ENCODE results near the gene FSTL5. TPM values are rescaled to one million over a fixed set of nuclear protein-coding genes. Genes with fewer than 3 reads are reported as not detected.
"Not testable (repeated sequence)": the region's sequence is repeated elsewhere in the genome, so short reads cannot be mapped to it uniquely, and the experiment has no call there.

The FSTL5 gene
- total RNA-seq (10 to 100 TPM; 31.6 to 83.4 TPM), polyA plus RNA-seq (ENCODE audit: insufficient read length in 2 of 2) (10 to 100 TPM; 28.3 to 35.7 TPM)
- long read RNA-seq, donor 1, full-length matches to known transcripts, result 3 of 3 reads
- long read RNA-seq, donor 1, partial matches to known transcripts, result 0 of 3 reads
- long read RNA-seq, donor 1, other reads (novel, unspliced or antisense), result 0 of 3 reads
- long read RNA-seq, donor 2, result 0 reads
- long read RNA-seq, donor 3, full-length matches to known transcripts, result 1 of 1 reads
- long read RNA-seq, donor 3, partial matches to known transcripts, result 0 of 1 reads
- long read RNA-seq, donor 3, other reads (novel, unspliced or antisense), result 0 of 1 reads
- long read RNA-seq, donor 4, result 0 reads

DNA sequence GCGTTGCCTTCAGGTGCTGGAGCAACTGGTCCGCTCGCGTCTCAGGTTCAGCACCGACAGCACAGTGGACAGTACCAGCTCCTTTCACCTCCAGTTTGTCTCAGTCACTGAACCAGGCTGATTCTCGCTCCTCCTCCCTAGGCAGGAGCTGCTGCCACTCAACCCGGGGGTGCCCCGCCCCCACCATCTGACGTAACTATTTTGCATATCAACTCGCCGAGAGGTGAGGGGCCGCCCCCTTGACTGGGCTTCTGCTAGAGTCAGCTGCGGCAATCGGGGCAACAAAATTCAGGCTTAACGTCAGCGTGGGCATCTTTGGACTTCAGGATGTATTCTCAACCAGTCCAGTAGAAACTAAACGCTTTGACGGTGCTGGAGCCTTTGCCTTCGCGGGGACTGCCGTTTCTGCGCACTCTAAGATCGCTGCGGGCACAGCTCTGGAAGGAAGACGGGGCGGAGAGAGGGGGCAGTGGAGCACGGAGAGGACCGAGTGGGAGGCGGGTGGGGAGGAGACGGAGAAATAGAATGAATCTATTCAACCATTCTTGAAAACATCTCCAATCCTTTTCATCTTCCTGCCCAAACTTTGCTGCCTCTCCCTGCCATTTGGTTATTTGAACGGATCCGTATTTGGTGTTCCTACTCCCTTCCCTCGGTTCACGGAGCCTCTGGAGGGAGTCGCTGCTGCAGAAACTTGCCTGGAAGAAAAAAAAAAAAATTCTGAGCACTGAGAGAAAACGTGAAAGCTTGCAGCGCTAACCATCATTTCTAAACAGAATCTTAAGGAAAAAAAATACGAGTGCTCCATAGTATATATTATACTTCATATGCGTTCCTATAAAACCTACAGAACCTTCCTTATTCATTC is at the start of gene FSTL5:
TSS of gene FSTL5 (minus strand) at position 109 of the 868 bp plus-strand sequence. CDS start 52,604 bp downstream, outside the sequence.
- 2% methylated on average over 26 of the region's 39 CpGs for WGBS (ENCODE audit: insufficient coverage)
- DNase-seq (ENCODE audit: low read depth in 4 of 6, low spot score in 6 of 6), result peak; percentile 73 to 97 (median 82)
- Histone ChIP-seq H3K4me3 (ENCODE audit: low read depth, low read length) (peak within 1 kb of the TSS; percentile 80), H3K27me3 (ENCODE audit: control insufficient read depth, insufficient read depth, low read length) (no peaks in the 10 kb centered on the region), H3K4me1 (ENCODE audit: control insufficient read depth, insufficient read depth, low read length) (peaks cover 7% of the 10 kb centered on the region), H3K36me3 (ENCODE audit: control insufficient read depth, insufficient read depth, low read length) (no peaks in the 10 kb centered on the region), H3K27ac (ENCODE audit: low read depth, low read length) (peak within 1 kb of the TSS; percentile 92), H3K9me3 (ENCODE audit: control insufficient read depth, insufficient read depth, low read length) (no peaks in the 10 kb centered on the region)

DNA sequence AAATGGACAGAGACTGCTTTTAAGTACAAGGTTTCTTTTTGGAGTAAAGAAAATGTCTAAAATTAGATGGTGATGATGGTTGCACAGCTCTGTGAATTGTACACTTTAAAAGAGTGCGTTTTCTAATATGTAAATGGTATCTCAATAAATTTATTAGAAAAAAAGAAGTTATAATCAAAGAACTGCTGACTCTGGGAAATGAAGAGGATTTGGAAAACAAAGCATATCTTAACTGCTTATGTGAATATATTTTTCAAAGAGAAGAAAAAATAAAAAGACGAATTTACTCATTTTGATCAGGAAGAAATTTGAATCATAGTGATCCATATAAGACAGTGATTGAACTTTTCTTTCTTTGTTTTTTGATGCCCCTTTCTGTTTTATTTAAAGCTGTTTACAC is 45.9 kb upstream of the FSTL5 start:
- Histone ChIP-seq H3K27ac (ENCODE audit: low read depth, low read length) (no peak overlapping the region), H3K27me3 (ENCODE audit: control insufficient read depth, insufficient read depth, low read length) (no peaks in the 10 kb centered on the region), H3K36me3 (ENCODE audit: control insufficient read depth, insufficient read depth, low read length) (no peaks in the 10 kb centered on the region), H3K9me3 (ENCODE audit: control insufficient read depth, insufficient read depth, low read length) (peaks cover 2% of the 10 kb centered on the region), H3K4me1 (ENCODE audit: control insufficient read depth, insufficient read depth, low read length) (no peaks in the 10 kb centered on the region), H3K4me3 (ENCODE audit: low read depth, low read length) (no peak overlapping the region)
- no CpG with 5 or more reads among the region's 2 CpGs for WGBS (ENCODE audit: insufficient coverage)
- DNase-seq (ENCODE audit: low read depth in 4 of 6, low spot score in 6 of 6), result no peak

DNA sequence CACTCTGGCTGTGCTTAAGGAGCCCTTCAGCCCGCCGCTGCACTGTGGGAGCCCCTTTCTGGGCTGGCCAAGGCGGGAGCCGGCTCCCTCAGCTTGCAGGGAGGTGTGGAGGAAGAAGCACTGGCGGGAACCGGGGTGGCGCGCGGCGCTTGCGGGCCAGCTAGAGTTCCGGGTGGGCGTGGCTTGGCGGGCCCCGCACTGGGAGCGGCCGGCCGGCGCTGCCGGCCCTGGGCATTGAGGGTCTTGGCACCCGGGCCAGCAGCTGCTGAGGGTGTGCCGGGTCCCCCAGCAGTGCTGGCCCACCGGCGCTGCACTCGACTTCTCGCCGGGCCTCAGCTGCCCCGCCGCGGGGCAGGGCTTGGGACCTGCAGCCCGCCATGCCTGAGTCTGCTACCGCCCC is 39.7 kb upstream of the FSTL5 start:
- not testable (repeated sequence) for DNase-seq (ENCODE audit: low read depth in 4 of 6, low spot score in 6 of 6); H3K27ac ChIP-seq (ENCODE audit: low read depth, low read length); H3K36me3 ChIP-seq (ENCODE audit: control insufficient read depth, insufficient read depth, low read length); H3K9me3 ChIP-seq (ENCODE audit: control insufficient read depth, insufficient read depth, low read length); H3K4me3 ChIP-seq (ENCODE audit: low read depth, low read length); H3K4me1 ChIP-seq (ENCODE audit: control insufficient read depth, insufficient read depth, low read length); H3K27me3 ChIP-seq (ENCODE audit: control insufficient read depth, insufficient read depth, low read length)
- WGBS (ENCODE audit: insufficient coverage), result 97% methylated on average over 29 of the region's 32 CpGs

DNA sequence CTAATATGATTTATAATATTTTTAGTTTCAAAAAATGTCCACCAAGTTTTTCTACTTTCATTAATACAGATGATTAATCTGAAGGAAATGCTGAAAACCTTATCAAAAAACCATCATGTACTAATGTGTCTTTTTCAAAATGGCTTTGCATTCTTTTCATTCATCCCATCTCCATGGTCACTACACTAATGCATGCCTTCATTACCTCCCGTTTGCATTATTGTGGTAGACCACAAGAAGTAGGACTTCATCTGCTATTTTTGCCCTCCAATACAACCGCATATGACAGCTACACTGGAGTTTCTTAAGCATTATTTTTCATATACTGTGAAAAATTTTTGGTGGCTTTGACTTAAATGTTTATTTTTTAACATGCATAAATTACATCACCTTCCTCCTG is 37.9 kb upstream of the FSTL5 start:
- Histone ChIP-seq H3K27ac (ENCODE audit: low read depth, low read length) (no peak overlapping the region), H3K4me1 (ENCODE audit: control insufficient read depth, insufficient read depth, low read length) (no peaks in the 10 kb centered on the region), H3K36me3 (ENCODE audit: control insufficient read depth, insufficient read depth, low read length) (no peaks in the 10 kb centered on the region), H3K27me3 (ENCODE audit: control insufficient read depth, insufficient read depth, low read length) (no peaks in the 10 kb centered on the region), H3K4me3 (ENCODE audit: low read depth, low read length) (no peak overlapping the region), H3K9me3 (ENCODE audit: control insufficient read depth, insufficient read depth, low read length) (peaks cover 2% of the 10 kb centered on the region)
- no CpG with 5 or more reads among the region's 2 CpGs for WGBS (ENCODE audit: insufficient coverage)
- no peak for DNase-seq (ENCODE audit: low read depth in 4 of 6, low spot score in 6 of 6)

DNA sequence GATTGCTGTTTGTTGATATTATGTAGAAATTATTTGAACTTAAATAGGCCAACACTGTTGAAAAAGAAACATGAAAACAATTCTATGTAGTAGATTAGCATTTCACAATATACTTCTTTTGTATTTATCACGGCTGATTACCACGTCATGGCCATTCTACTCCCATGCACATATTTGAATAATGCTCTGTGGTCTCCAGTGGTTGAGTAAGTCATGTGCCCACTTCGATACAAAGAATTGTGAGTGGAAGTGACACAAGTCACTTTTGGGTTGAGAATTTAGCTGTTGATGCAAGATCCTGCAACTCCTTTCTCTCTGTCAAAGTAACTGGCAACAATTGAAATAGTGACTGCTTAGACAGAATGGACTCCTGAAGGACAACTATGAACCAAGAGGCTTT is 6.7 kb upstream of the FSTL5 start:
- Histone ChIP-seq H3K4me1 (ENCODE audit: control insufficient read depth, insufficient read depth, low read length) (no peaks in the 10 kb centered on the region), H3K27me3 (ENCODE audit: control insufficient read depth, insufficient read depth, low read length) (no peaks in the 10 kb centered on the region), H3K27ac (ENCODE audit: low read depth, low read length) (no peak overlapping the region), H3K9me3 (ENCODE audit: control insufficient read depth, insufficient read depth, low read length) (no peaks in the 10 kb centered on the region), H3K36me3 (ENCODE audit: control insufficient read depth, insufficient read depth, low read length) (no peaks in the 10 kb centered on the region), H3K4me3 (ENCODE audit: low read depth, low read length) (no peak overlapping the region)
- no CpG with 5 or more reads among the region's 3 CpGs for WGBS (ENCODE audit: insufficient coverage)
- no peak for DNase-seq (ENCODE audit: low read depth in 4 of 6, low spot score in 6 of 6)

DNA sequence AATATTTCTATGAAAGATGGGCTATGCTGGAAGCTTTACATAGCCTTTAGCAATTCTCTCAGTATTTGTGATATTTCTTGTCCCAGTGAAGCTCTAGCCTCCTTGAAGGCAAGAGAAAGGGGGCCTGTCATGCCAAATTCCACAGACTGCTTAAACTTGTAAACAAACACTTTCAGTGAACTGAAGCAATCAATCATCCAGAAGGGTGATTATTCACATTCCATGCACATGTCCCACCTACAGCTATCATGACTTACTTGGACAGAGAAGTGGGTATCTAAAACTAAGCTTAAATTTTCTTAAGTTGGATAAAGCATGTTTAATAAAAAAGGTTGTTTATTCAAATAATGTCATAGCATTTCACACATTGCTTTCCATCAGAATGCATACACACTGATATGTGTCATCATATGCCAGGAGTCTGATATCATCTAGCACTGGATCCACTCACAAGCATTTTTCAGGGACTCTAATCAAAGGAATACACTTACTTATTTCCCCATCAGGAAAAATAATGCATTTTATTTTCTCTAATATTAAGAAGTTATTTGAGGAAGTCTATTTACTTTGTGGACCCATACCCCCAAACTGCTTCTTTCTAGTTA is 1.2 kb upstream of the FSTL5 start:
- DNase-seq (ENCODE audit: low read depth in 4 of 6, low spot score in 6 of 6), result peak in 2 of 6 donors; percentile 18 to 60
- H3K4me3 ChIP-seq (ENCODE audit: low read depth, low read length), result peak overlapping the region; percentile 80
- no peak overlapping the region for H3K27ac ChIP-seq (ENCODE audit: low read depth, low read length)
- H3K4me1 ChIP-seq (ENCODE audit: control insufficient read depth, insufficient read depth, low read length), result peaks cover 7% of the 10 kb centered on the region
- H3K36me3 ChIP-seq (ENCODE audit: control insufficient read depth, insufficient read depth, low read length), result no peaks in the 10 kb centered on the region
- H3K9me3 ChIP-seq (ENCODE audit: control insufficient read depth, insufficient read depth, low read length), result no peaks in the 10 kb centered on the region
- H3K27me3 ChIP-seq (ENCODE audit: control insufficient read depth, insufficient read depth, low read length), result no peaks in the 10 kb centered on the region

DNA sequence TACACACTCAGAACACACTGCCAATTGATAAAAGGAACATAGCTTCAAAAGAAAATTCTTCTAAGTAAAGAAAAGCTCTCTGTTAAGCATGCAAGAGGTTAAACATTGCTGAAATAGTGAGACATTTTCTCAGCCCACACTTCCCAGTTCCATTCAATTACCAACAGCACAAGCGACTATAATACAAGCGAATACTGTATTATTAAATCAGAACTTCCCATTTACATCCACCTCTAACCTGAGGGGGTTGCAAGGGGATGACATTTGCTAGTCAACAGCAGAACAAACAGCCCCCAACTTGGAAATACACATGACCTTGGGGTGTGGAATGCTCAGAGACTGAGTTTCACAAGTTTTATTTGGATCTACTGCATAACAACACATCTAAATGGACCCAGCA is 1.1 kb downstream of the FSTL5 start:
- H3K4me3 ChIP-seq (ENCODE audit: low read depth, low read length), result peak overlapping the region; percentile 80
- peaks cover 7% of the 10 kb centered on the region for H3K4me1 ChIP-seq (ENCODE audit: control insufficient read depth, insufficient read depth, low read length)
- H3K27ac ChIP-seq (ENCODE audit: low read depth, low read length), result peak overlapping the region; percentile 45
- WGBS (ENCODE audit: insufficient coverage), result no CpG with 5 or more reads among the region's 2 CpGs
- no peaks in the 10 kb centered on the region for H3K36me3 ChIP-seq (ENCODE audit: control insufficient read depth, insufficient read depth, low read length)
- H3K27me3 ChIP-seq (ENCODE audit: control insufficient read depth, insufficient read depth, low read length), result no peaks in the 10 kb centered on the region
- no peaks in the 10 kb centered on the region for H3K9me3 ChIP-seq (ENCODE audit: control insufficient read depth, insufficient read depth, low read length)
- peak in 2 of 6 donors; percentile 53 for DNase-seq (ENCODE audit: low read depth in 4 of 6, low spot score in 6 of 6)

DNA sequence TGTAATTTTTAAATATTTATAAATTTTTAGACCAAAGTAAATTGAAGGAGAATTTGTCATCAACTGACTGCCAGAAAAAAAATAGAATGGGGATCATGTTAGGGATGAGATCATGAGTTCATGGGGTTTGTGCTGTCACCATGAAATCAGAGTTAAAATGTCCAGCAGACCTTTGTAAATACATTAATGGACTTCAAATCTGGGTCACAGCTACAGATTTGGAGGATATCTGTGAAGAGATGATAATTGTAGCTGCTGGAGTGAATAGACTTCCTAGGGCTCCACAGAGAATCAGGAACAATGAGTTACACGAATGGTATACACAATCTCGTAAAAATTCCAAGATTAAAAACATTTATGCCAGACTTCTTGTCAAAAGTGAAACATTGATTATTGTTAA is 6.6 kb downstream of the FSTL5 start:
- Histone ChIP-seq H3K4me3 (ENCODE audit: low read depth, low read length) (no peak overlapping the region), H3K9me3 (ENCODE audit: control insufficient read depth, insufficient read depth, low read length) (no peaks in the 10 kb centered on the region), H3K36me3 (ENCODE audit: control insufficient read depth, insufficient read depth, low read length) (no peaks in the 10 kb centered on the region), H3K27ac (ENCODE audit: low read depth, low read length) (no peak overlapping the region), H3K27me3 (ENCODE audit: control insufficient read depth, insufficient read depth, low read length) (no peaks in the 10 kb centered on the region), H3K4me1 (ENCODE audit: control insufficient read depth, insufficient read depth, low read length) (no peaks in the 10 kb centered on the region)
- WGBS (ENCODE audit: insufficient coverage), result no CpG with 5 or more reads among the region's 2 CpGs
- DNase-seq (ENCODE audit: low read depth in 4 of 6, low spot score in 6 of 6), result no peak

DNA sequence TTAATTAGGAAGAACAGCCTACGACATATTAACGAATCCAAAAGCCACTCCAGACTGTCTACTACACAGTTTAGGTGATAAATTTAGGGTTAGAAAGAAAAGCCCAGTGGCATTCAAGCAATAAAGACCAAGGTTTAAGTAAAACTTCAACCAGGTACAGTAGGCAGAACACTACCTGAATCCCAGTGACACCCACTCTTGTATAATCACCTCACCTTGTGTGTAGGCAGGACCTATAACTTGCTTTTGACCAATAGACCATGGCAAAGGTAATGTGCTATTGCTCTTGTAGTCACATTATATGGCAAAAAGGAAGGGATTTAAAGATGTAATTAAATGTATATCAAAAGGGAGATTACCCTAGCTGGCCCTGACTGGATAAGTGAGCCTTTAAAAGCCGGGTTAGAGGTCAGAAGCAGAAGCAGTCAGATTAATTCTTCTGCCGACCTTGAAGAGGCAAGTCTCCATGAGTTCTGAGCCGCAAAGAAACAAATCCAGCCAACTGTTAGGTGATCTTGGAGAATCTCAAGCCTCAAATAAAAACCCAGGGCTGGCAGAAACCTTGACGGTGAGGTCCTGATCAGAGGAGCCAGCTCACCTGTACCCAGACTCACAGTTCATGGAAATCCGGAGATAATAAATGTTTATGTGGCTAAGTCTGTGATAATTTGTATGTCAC is 8.8 kb downstream of the FSTL5 start:
- no peaks in the 10 kb centered on the region for H3K4me1 ChIP-seq (ENCODE audit: control insufficient read depth, insufficient read depth, low read length)
- WGBS (ENCODE audit: insufficient coverage), result 100% methylated on average over 2 of the region's 7 CpGs
- no peak for DNase-seq (ENCODE audit: low read depth in 4 of 6, low spot score in 6 of 6)

More for the DNA sequence above, 8.8 kb downstream of the FSTL5 start:
- no peaks in the 10 kb centered on the region for H3K9me3 ChIP-seq (ENCODE audit: control insufficient read depth, insufficient read depth, low read length)
- H3K27me3 ChIP-seq (ENCODE audit: control insufficient read depth, insufficient read depth, low read length), result no peaks in the 10 kb centered on the region
- no peak overlapping the region for H3K27ac ChIP-seq (ENCODE audit: low read depth, low read length)
- H3K36me3 ChIP-seq (ENCODE audit: control insufficient read depth, insufficient read depth, low read length), result no peaks in the 10 kb centered on the region
- H3K4me3 ChIP-seq (ENCODE audit: low read depth, low read length), result no peak overlapping the region

Data from spinal cord (tissue), 10 donors.